Activated CD8-positive, alpha-beta memory T cell treated with anti-CD3 and anti-CD28 coated beads for 24 hours (primary cell): Measurements from ENCODE around the gene DYNLT4.
A peak's percentile ranks its signal among the peaks of the same experiment; 100 is the strongest.
"Not testable (repeated sequence)": the region's sequence is repeated elsewhere in the genome, so short reads cannot be mapped to it uniquely, and the experiment has no call there.

ENCODE experiments used
- DNase-seq: peaks from one replicate; pipeline ENCODE4 v3.0.0-alpha.2; 2020

The DYNLT4 gene

DNA sequence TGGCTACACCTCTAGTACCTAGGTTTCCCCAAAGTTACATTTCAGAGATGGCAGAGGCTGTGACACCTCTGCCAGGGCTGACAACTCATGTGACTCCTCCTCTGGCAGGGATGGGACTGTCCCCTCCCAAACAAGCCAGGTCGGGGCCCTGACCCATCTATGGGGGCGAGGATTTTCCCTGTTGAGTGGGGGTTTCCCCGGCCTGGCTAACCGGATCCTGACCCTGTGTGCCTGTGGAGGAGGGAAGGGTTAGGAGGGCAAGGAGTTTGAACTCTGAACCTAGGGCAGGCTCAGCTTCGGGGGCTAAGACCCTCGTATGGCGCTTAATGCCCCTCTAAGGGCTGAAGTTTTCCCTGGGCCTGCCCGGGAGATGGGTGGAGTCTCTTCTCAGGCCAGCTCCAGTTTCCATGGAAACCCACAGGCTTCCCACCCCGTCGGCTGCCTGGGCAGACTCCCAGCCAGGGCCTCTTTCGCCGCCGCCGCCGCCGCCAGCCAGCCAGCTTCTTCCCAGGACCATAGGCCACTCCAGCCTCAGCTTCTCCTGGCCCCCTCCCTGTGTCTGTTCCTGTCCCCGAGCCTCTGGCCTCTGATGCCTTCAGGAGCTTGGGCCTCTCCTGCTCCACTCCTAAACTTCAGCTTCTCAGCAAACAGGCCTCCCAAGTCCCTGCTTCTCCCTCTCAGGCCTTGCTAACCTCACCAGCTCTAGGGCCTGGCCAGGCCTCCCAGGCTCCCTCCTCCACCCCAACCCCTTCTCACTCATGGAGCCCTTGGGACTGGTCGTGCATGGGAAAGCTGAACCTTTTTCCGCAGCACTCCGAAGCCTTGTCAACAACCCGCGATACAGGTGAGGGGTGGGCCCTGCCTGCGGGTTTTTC, 1.1 kb upstream of the DYNLT4 start, which contains the start of gene BTBD19:
BTBD19 (plus strand) TSS at position 461 of the 875 bp plus-strand sequence; CDS start at position 759, 298 bp downstream.
- peak; percentile 75 for DNase-seq

DNA sequence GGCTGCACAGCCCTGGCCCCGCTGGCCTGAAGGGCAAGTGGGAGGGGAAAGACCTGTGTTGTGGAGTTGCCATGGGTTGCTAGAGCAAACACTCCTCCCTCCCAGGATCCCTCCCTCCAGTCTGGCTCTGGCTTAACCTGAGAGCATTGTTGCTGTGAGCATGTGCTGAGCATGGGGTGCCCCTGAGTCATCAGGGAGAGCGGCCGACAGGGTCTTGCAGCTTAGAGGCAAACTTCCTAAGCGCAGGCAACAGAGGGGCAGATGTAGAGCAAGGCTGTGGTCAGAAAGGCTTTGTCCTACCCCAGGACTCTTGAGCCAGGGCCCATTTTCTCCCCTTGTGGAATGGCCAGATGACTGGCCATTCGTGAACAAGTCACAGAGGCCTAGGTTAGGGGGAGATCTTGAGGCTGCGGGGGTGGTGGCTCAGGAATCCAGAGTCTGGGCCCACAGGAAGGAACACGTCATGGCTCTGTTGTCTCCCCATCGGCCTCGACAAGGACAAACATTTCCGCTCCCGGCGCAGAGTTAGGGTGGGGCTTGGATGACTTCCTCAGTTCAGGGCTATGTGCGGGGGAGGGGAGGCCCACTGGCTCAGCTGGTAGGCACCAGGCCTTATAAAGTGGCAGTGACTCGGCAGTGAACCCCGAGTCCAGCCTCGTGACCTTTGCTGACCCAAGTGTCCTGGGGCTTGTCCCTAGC, 362 bp upstream of the DYNLT4 start:
- peak; percentile 94 for DNase-seq

DNA sequence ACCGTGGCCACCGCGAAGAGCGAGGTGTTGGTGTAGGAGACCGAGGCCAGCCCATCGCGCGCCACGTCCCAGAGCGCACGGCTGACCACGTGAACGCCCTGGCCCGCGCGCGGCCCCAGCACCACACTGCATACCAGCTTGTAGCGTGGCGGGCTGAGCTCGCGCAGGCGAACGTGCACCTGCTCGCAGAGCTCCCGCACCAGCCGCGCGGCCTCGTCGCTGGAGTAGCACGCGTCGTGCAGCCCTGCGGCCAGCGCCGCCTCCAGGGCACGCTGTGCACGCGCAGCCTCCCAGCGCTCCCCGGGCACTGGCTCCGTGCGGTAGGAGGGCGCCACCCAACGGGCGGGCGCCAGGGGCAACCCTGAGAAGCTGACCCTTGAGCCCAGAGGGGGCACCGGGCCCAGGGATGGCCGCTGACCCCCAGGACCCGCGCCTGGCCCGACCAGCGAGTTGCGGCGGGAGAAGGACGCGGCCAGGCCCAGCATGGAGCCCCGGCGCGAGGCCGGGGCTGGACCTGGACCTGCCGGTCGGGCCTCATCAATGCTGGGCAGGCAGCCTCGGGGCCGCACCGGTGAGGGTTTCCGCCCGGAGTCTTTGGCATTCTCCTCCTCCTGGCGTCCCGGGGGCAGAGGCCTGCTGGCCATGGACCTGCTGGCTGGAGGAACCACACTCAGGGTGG, 987 bp downstream of the DYNLT4 start:
- no peak for DNase-seq

DNA sequence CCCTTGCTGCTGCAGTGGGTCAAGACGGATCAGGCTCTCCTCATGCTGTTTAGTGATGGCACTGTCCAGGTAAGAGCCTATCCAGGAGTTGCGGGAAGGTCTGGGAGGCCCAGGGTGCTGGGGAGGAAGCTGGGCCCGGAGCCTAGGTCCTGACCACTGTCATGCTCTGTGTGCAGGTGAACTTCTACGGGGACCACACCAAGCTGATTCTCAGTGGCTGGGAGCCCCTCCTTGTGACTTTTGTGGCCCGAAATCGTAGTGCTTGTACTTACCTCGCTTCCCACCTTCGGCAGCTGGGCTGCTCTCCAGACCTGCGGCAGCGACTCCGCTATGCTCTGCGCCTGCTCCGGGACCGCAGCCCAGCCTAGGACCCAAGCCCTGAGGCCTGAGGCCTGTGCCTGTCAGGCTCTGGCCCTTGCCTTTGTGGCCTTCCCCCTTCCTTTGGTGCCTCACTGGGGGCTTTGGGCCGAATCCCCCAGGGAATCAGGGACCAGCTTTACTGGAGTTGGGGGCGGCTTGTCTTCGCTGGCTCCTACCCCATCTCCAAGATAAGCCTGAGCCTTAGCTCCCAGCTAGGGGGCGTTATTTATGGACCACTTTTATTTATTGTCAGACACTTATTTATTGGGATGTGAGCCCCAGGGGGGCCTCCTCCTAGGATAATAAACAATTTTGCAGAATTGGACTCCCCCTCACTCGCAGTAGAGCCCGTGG, 1.7 kb downstream of the DYNLT4 start:
- no peak for DNase-seq

DNA sequence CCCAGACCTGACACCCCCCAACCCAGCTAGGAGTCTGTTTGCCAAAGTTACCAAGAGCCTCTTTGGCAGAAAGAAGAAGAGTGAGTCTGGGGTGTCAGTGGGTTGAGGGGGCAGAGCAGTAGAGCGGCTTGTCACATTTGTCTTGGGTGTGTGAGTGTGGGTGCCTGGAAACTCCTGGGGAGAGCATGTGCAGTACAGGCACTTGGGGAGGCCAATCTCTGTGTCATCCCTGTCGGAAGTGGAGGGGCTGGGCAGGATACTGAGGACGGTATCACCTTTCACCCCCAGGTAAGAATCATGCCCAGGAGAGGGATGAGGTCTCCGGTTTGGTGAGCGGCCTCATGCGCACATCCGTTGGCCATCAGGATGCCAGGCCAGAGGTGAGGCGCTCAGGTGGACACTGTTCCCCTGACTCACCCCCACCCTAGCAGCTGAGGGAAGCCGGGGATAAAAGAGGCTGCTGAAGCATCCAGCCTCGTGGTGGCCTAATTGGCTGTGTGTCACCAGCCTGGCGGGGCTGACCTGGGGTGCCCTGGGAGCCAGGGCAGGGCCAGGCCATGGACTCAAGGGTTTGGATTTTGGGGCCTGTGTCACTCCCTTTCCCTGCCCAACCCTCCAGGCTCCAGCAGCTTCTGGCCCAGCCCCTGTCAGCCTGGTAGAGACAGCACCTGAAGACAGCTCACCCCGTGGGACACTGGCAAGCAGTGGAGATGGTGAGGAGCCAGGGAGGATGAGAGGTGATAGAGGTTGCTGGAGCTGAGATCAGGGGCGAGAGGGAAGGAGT, 3.6 kb downstream of the DYNLT4 start:
- no peak for DNase-seq

DNA sequence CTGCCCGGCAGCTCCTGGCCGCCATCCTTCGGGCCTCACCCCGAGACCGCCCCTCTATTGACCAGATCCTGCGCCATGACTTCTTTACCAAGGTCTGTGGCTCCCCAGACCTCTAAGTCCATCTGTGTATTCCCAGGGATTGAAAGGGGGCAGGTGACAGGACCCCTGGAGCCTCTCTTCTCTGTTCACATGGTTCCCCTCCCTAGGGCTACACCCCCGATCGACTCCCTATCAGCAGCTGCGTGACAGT, 4.2 kb downstream of the DYNLT4 start:
- no peak for DNase-seq

DNA sequence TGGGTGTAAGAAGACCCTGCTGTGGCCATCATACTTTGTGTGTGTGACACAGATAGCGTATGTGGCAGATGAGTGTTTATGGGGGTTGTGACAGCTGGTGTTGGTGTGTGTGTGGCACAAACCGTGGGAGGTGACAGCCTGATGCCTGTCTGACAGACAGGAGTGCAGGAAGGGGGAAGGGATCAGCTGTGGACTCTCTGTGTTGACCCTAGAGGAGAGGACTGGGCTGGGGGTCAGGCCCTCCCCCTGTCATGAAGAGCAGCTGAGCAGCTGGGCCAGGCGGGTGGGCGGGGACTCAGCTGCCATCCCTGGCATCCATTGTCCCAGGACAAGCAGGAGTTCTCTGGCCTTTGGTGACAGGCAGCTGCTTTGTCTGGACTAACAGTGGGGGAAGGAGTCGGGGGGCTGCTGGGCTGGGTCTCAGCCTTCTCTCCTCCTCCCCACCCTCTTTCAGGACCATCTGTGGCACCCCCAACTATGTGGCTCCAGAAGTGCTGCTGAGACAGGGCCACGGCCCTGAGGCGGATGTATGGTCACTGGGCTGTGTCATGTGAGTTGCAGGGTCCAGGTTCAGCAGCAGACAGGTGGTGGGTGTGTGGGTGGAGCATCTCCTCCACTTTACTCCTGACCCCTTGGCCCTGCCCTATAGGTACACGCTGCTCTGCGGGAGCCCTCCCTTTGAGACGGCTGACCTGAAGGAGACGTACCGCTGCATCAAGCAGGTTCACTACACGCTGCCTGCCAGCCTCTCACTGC, 4.7 kb downstream of the DYNLT4 start:
- no peak for DNase-seq

DNA sequence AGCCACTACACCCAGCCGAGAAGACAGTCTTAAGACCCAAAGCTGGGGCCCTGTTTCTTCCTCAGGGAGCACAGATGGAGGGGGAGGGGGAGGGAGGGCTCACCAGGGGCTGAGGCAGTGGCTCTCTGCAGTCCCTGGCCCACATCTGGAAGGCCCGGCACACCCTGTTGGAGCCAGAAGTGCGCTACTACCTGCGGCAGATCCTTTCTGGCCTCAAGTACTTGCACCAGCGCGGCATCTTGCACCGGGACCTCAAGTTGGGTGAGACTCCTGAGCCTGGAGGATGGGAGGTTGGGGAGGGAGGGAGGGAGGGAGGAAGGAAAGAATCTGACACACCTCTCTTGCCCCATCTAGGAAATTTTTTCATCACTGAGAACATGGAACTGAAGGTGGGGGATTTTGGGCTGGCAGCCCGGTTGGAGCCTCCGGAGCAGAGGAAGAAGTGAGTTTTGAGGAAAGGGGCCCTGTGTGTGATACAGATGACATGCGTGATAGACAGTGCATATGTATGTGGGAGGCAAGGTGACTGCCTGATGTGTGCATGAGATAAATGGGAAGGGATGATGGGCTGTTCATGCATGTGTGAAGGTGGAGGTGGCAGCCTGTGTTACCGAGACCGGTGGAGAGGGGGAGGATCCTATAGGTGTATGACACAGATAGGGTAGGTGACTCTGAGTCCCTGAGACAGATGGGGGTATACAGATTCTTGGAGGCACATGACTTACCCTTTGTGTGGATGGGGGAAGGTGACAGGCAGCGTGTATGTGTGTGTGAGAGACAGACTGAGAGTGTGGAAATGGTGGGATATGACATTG, 5.5 kb downstream of the DYNLT4 start:
- DNase-seq, result peak; percentile 72

DNA sequence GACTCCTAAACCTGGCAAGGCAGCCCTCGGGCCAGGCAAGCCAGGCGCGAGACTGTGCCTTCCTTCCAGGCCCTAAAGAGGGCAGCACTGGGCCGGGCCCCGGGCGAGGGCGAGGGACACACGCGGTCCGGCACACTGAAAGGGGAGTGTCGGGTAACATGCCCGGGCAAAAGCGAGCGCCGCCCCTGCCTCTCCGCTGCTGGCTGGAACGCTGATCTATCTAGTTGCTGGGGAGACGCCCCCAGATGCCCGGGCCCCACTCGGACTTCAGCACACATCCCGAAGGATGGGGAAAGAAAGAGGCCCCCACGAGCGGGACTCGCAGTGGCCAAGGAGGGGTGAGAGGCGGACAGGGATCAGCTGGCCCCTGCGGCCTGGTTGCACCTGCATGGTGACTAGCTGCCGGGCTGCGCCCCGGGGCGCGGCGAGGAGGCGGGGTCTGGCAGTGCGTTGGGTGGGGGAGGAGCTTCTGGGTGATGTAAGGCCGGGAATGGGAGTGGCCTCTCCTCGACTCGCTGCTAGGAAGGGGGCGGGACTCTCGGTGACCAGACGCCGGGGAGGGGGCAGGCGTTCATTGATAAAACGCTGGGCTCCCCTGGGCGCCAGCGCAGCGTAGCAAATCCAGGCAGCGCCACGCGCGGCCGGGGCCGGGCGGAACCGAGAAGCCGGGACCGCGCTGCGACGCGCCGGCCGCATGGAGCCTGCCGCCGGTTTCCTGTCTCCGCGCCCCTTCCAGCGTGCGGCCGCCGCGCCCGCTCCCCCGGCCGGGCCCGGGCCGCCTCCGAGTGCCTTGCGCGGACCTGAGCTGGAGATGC, 7.2 kb downstream of the DYNLT4 start, which contains the start of gene PLK3:
PLK3 (plus strand) TSS at position 608 of the 815 bp plus-strand sequence; CDS start at position 695, 87 bp downstream.
- peak; percentile 99 for DNase-seq

DNA sequence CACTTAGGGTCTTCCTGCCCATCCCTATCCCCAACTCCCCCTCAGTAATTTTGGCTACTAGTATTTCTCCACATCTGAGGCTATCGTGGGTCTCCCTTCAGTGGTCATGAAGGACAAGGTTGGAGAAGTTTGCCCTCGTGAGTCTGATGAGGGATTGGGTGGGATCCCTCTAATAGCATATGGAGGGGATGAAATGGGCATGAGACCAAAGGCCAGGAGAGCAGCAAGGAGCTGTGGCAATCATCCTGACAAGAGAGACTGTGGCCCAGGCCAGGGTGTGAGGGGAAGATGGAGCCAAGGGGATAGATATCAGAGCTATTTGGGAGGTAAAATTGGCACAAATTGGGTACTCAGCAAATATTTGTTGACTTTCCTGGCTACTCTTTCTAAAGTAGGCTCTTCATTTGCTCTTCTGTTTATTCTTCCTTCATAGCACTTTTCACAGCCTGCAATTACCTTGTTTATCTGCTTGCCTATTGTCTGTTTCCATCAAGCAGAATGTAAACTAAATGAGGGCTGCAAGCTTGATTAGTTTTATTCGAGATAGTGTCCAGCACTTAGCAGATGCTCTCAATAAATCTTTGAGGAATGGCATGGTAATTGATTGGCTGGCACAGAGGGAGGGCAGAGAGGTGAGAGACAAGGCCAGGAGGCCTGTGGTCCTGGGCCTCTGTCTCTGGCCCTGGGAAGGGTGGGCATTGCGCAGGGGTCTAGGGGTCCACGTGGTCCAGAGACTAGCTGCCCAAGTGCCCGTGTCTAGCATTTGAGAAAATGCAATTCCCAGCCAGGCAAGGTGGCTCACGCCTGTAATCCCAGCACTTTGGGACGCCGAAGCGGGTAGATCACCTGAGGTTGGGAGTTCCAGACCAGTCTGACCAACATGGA, 8.4 kb downstream of the DYNLT4 start:
- DNase-seq, result no peak

DNA sequence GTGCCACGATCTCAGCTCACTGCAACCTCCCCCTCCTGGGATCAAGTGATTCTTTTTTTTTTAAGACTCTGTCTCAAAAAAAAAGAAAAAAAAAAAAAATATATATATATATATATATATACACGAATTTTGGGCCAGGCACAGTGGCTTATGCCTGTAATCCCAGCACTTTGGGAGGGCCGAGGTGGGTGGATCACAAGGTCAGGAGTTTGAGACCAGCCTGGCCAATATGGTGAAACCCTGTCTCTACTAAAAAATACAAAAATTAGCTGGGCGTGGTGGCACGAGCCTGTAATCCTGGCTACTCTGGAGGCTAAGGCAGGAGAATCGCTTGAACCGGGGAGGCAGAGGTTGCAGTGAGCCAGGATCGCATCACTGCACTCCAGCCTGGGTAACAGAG, 9.3 kb downstream of the DYNLT4 start:
- DNase-seq, result not testable (repeated sequence)

DNA sequence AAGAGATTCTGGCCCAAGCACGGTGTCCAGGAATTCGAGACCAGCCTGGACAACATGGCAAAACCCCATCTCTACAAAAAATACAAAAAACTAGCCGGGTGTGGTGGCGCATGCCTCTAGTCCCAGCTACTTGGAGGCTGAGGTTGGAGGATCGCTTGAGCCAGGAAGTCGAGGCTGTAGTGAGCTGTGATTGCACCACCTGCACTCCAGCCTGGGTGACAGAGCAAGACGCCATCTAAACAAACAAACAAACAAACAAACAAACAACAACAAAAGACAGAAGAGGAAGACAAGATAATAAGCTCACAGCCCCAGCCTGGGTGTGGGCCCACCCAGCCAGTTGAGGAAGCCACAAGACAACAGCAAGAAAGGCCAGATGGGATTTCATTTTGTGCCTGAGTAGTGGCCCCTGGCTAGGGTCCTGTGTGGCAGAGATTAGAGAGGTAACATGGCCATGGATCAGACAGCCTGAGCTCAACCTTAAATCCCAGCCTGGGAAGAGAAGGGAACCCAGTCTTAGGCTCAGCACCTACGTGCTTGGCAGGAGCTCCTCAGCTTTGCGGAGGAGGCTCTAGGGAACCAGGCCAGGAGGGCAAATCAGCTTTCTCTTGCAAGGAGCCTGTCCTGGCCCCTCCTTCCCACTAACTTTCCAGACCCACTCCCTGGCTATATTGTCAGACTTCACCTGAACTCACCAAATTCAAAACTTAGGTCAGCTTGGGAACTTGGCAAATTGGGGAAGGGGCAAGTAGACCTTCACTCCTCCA, 14.2 kb downstream of the DYNLT4 start:
- no peak for DNase-seq

DNA sequence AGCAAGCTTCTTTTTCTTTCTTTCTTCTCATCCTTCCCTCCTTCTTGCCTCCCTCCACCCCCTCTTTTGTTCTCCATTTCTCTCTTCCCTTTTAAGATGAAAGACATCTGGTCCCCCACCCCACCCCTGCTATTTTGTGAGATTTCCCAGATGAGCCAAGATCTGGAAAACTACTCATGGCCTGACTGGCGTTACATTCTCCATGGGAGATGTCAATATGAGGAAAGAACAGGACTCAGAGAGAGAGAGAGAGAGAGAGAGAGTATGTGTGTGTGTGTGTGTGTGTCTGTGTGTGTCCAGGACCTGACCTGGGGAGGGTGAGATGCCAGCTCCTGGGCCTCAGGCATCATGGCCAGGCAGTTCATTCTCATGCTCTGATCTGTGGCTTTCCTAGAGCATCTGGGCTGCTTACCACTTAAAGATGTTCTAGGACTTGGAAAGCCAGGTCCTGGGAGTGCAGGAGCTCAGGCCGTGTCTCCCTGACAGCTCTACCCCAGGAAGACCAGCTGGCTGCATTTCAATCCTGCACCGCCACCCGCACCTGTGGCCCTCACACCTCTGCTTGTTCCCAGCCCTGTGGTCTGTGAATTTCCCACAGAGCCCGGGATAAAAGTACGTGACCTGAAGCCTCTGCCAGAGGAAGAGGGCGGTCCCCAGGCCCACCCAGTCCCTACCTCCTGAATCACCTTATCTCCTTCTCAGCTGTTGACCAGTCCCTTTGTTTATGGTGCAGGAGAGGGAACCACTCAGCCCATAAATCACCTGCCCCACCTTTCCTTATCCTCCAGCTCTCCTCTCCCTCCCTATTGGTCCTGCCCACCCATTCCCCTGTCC, 16.0 kb downstream of the DYNLT4 start:
- DNase-seq, result no peak

DNA sequence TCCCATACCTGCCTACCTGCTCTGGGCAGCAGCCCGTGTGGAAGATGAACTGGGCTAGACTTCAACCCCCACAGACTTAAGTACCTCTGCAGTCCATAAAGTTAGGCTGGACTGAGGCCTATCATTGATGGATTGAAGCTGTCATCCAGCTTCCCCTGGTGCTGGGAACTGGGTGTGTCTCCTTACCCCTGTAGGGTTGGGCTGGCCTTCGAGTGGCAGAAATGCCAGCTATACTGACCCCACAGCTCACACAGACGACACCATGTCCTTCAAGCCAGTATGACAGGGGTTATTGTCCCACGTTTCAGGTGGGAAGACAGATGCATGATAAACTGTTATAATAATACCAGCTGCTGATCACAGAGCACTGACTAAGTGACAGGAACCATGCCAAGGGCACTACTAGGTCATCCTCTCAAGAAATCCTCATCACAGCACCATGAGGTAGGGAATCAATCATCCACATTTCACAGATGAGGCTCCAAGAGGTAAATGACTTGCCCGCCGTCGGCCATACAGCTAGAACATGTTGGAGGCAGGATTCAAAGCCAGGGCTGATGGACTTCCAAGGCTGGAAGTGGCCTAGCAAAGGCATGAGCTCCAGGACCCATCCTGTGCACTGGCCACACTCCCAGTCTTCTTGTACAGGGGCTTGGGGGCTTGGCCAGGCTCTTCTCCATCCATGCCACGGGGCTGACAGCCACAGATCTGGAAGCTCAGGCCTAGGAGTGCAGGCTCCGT, 18.9 kb downstream of the DYNLT4 start, which contains the start of gene BEST4:
BEST4 (minus strand) TSS at position 51 of the 741 bp plus-strand sequence. CDS start 465 bp downstream, outside the sequence.
- no peak for DNase-seq

DNA sequence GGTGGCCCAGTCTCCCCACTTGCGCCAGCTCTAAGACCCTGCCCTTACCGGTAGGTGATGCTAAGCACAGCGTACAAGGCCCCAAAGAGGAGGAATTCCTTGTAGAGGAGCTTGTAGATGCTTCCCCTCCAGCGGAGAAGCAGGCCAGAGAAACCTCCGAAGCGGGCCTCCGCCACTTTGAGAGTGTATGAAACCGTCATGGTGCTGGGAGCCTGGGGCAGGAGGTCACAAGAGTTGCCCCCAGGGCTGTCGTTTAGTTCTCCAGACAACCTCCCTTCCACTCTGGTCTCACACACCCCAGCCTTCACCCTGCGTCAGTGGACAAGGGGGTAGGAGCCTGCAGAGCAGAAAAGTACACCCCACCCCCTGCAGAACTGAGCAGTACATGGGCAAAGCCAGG, 19.6 kb downstream of the DYNLT4 start:
- DNase-seq, result no peak
